NCI-H774 (cell line): Measurements from ENCODE around the gene PPP6C.
"Not testable (repeated sequence)": the region's sequence is repeated elsewhere in the genome, so short reads cannot be mapped to it uniquely, and the experiment has no call there.

Experiments used
- DNase-seq: peaks from one replicate; lab custom pipeline; 2025; lab: John Stamatoyannopoulos, UW

Gene PPP6C

GRCh38 chr9:125141751-125142150 is 47.9 kb downstream of the PPP6C start:
- DNase-seq: no peak

- DNase-seq: no peak
These were observed 48.4 kb downstream of the PPP6C start for GRCh38 chr9:125141251-125141650.

DNA sequence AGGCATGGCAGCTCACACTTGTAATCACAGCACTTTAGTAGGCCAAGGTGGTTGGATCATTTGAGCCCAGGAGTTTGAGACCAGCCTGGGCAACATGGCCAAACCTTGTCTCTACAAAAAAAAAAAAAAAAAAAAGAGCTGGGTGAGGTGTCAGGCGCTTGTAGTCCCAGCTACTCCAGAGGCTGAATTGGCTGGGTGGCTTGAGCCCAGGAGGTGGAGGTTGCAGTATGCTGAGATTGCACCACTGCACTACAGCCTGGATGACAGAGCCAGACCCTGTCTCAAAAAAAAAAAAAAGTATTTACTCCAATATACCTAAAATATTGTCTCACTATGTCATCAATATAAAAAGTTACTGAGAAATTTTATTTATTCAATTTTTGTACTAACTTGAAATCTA is 49.0 kb downstream of the PPP6C start:
- DNase-seq: no peak

GRCh38 chr9:125137200-125137599 is 52.4 kb downstream of the PPP6C start:
- DNase-seq: no peak

GRCh38 chr9:125134976-125135375 is 54.6 kb downstream of the PPP6C start:
- DNase-seq: no peak

GRCh38 chr9:125133403-125134329 is 55.9 kb downstream of the PPP6C start:
- no peak for DNase-seq

GRCh38 chr9:125131778-125132177 is 57.8 kb downstream of the PPP6C start:
- DNase-seq: no peak

- DNase-seq: no peak
These were observed 63.4 kb downstream of the PPP6C start for GRCh38 chr9:125126019-125126746.

GRCh38 chr9:125125523-125125922 is 64.1 kb downstream of the PPP6C start:
- DNase-seq: no peak

GRCh38 chr9:125121146-125121545 is 68.5 kb downstream of the PPP6C start:
- DNase-seq: no peak

DNA sequence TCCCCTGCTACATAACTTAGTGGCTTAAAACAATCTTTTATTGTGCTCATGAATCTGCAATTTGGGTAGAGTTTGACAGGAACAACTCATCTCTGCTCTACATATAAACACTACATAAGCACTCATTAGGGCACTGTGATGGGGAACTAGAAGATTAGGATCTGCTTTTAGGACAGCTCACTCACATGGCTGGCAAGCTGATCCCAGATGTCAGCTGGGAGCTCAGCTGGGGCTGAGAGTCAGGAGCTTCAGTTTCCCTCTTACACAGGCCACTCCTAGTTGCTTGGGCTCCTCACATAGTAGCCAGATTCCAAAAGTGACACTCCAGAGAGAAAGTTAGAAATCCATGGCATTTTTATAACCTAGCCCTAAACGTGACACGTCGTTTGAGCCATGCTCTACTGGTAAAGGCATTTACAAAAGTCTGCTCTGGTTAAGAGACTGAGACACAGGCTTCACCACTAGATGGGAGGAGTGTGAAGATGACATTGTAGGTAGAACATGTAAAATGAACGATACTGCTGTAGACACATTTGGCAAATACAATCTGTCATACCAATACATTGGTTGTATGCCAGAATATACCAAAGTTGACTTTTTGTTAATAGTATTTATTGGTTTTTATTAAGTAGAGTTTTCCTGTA is 69.8 kb downstream of the PPP6C start:
- no peak for DNase-seq

DNA sequence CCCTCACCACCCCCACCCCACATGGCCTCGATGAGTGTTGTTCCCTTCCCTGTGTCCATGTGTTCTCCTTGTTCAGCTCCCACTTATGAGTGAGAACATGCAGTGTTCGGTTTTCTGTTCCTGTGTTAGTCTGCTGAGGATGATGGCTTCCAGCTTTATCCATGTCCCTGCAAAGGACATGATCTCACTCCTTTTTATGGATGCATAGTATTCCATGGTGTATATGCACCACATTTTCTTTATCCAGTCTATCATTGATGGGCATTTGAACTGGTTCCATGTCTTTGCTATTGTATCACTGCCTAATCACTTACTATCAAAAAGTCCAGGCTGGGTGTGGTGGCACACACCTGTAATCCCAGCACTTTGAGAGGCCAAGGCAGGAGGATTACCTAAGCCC is 70.9 kb downstream of the PPP6C start:
- DNase-seq: not testable (repeated sequence)

DNA sequence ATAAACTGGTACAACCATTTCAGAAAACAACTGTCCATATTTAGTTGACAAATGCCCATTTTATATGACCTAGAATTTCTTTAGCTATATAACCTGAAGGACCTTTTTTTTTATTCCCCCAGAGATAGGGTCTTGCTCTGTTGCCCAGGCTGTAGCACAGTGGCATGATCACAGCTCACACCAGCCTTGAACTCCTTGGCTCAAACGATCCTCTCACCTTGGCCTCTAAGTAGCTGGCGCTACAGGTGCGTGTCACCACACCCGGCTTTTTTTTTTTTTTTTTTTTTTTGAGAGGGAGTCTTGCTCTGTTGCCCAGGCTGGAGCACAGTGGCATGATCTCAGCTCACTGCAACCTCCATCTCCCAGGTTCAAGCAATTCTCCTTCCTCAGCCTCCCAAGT is 75.1 kb downstream of the PPP6C start:
- not testable (repeated sequence) for DNase-seq

DNA sequence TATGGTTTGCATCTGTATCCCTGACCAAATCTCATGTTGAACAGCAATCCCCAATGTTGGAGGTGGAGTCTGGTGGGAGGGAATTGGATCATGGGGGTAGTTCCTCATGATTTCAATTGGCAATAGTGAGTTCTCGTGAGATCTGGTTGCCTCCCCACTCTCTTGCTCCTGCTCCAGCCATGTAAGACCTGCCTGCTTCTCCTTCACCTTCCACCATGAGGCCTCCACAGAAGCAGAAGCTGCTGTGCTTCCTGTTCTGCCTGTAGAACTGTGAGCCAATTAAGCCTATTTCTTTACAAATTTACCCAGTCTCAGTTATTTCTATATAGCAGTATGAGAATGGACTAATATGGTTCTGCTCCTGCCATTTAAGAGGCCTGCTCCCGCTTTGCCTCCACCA is 79.1 kb downstream of the PPP6C start:
- no peak for DNase-seq

DNA sequence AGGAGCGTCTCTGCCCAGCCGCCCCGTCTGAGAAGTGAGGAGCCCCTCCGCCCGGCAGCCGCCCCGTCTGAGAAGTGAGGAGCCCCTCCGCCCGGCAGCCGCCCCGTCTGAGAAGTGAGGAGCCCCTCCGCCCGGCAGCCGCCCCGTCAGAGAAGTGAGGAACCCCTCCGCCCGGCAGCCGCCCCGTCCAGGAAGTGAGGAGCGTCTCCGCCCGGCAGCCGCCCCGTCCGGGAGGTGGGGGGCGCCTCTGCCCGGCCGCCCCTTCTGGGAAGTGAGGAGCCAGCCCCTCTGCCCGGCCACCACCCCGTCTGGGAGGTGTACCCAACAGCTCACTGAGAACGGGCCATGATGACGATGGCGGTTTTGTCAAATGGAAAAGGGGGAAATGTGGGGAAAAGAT is 81.1 kb downstream of the PPP6C start:
- DNase-seq: not testable (repeated sequence)

DNA sequence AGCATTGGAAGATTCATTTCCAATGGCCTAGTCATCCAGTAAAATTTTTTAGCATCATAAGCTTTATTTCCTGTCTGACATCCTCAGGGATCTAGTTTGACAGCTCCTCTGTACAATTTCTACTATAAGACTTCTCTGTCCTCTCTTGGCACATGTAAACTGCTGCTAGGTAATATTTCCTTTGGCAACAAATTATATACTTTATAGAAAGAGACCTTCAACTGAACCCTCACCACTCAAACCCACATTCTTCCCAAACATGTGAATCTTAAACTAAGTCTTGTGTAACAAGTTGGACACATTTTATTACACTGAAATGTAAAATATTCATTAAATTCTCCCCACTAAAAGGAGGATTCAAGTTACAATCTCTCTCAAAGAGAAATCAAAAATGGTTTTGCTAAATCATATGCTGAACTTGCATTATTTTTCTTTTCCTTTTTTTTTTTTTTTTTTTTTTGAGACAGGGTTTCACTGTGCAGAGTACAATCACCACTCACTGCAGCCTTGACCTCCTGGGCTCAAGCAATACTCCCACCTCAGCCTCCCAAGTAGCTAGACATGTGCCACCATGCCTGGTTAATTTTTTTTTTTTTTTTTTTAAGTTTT is 83.2 kb downstream of the PPP6C start:
- DNase-seq: no peak

GRCh38 chr9:125103770-125104460 is 85.7 kb downstream of the PPP6C start:
- DNase-seq: no peak

DNA sequence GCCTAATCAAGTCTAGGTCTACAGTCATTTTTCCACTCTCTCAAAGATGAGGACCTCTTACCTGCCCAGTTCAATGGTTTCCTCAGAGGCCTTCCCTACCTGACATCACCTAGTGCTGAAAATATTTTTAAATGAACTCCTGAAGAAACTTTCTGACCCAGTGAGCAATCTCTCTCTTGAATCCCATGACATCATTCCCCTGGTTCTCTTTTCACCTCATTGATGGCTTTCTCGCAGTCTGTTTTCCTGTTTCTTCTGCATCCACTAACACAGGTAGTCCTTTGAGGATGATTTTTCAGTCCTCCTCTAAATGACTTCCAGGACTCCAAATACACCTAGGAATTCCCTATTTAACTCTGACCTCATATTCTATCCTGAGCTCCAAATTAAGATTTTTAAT is 86.6 kb downstream of the PPP6C start:
- DNase-seq: no peak

GRCh38 chr9:125100822-125101221 is 88.8 kb downstream of the PPP6C start:
- DNase-seq: no peak

- DNase-seq: no peak
These were observed 89.8 kb downstream of the PPP6C start for GRCh38 chr9:125099816-125100215.
